Cardiac septum (tissue), 1 donor: ENCODE results near the gene SDS. TPM values are rescaled to one million over a fixed set of nuclear protein-coding genes. Genes with fewer than 3 reads are reported as not detected.

Experiments used
- DNase-seq: peaks from one replicate; pipeline ENCODE4 v3.0.0-alpha.2; 2020; ENCODE audit warnings: low spot score
- intact Hi-C: fragments of 100-400 bp; cut with DNase I; formaldehyde crosslinking; loops from one replicate; pipeline ENCODE4 v1.14.0; 2022
- total RNA-seq: library from RNA; stranded (reverse); fragmentation: NEBNext Ultra II Directional; extraction: Animal tissue kit (Norgen Biotek cat#: 25700); gene quantifications from one replicate; pipeline ENCODE4 v1.2.1, GENCODE V29; 2021
- donor health status: DM: no; HTN: no; CAD: no.

Gene SDS
- total RNA-seq, 1 donor from 2014 or later = 0.81 TPM

DNA sequence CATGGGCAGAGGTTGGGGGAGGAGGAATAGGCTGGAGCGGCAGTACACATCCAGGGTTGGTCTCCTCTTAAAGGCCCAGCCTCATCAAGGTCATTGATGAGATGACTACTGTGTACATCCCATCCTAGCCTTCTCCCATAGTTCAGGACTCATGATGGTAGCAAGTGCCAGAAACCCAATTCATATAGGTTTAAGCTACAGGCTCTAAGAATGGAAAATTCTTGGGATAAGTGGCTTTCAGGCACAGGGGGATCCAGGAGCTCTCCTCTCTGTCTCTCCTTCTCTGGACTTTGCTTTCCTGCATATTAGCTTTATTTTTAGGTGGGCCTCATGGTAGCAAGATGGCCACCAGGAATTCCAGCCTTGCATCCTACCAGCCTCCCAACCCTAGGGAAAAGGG lies 24.8 kb upstream of the SDS start:
- no peak for DNase-seq
- intact Hi-C loops = no loop called here

DNA sequence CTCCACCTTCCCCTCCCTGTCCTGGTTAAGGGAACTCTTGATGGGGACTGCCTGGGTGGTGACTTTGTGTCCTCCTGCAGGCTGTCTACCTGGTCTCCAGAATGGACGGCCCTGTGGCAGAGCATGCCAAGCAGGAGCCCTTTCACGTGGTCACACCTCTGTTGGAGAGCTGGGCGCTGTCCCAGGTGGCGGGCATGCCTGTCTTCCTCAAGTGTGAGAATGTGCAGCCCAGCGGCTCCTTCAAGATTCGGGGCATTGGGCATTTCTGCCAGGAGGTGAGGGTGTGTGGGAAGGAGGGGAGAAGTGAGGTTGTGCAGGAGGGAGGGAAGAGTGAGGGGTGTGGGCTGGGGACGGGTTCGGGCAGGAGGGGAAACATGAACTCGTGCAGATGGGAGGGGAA lies 24.2 kb upstream of the SDS start:
- no peak for DNase-seq
- intact Hi-C loops = no loop called here

DNA sequence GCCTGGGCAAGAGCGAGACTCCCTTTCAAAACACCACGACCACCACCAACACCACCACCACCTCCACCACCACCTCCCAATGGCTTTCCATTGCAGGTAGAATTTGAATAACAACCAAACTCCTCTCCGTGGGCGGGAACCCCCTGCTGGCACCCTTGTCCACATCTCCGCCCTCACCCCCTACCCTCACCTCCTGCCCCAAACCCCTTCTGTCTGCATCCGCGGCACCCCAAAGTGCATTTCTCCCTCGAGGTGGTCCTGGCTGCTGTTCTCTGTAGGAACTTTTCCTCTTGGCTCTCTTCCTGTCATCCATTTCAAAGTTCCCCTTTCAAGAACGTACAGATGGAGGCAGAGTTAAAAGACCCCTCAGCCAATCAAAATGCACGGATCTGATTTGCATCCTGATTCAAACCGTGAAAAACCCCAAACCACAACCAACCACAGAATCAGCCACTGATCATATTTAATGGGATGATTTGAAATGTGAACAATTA lies 22.3 kb upstream of the SDS start:
- intact Hi-C loops = loop anchor here (1.0 kb wide), 1 partner anchor 114 kb away; no protein-coding TSS in a partner anchor
- no peak for DNase-seq

DNA sequence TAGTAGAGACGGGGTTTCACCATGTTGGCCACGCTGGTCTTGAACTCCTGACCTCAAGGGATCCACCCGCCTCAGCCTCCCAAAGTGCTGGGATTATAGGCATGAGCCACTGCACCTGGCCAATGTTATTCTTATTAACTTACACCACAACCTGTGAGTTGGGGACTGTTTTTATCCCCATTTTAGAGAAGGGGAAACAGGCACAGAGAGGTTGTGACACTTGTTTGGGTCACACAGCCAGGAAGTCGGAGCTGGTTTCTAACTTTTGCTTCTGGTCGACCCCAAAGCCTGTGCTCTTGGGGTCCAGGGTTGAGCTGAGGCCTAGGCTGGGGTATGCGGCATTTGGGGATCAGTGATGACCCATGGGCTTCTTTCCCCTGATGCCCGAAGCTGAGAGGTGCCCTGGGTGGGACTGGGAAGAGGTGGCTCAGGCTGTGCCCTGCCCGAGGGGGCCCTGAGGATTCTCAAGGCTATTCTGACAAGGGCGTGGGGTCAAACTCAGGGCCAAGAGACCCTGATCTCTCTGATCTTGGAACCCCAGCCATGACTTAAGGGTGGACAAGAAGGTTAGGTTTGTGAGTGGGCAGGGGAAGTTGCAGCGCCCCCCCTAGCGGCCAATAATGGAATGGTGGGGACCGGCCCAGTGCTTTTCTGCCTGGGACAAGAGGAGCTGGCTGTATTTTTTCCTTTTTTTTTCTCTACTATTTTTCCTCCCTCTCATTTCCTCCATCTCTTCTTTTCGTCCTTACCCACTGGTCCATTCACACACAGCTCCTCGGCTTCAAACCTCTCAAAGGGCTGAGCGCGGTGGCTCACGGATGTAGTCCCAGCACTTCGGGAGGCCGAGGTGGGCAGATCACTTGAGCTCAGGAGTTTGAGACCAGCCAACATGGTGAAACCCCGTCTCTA lies 21.5 kb upstream of the SDS start:
- intact Hi-C loops = loop anchor here (1.0 to 5.0 kb wide), 2 partner anchors 113 to 228 kb away; no protein-coding TSS in a partner anchor
- DNase-seq = no peak

DNA sequence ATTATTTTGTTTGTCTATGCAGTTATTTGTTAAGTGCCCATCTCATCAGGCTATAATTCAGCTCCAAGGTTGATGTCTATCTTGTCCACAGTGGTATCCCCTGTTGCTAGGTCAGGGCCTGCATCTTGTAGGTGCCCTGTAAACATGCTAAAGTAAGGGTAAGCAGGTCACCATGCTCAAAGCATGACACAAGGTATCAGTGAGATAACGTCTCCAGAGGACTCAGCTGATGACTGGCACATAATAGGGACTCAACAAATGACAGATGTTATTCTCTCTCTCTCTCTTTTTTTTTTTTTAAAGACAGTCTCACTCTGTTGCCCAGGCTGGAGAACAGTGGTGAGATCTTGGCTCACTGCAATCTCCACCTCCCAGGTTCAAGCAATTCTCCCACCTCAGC lies 20.8 kb upstream of the SDS start:
- intact Hi-C loops = loop anchor here (5.0 kb wide), 1 partner anchor 227 kb away; no protein-coding TSS in a partner anchor
- no peak for DNase-seq

DNA sequence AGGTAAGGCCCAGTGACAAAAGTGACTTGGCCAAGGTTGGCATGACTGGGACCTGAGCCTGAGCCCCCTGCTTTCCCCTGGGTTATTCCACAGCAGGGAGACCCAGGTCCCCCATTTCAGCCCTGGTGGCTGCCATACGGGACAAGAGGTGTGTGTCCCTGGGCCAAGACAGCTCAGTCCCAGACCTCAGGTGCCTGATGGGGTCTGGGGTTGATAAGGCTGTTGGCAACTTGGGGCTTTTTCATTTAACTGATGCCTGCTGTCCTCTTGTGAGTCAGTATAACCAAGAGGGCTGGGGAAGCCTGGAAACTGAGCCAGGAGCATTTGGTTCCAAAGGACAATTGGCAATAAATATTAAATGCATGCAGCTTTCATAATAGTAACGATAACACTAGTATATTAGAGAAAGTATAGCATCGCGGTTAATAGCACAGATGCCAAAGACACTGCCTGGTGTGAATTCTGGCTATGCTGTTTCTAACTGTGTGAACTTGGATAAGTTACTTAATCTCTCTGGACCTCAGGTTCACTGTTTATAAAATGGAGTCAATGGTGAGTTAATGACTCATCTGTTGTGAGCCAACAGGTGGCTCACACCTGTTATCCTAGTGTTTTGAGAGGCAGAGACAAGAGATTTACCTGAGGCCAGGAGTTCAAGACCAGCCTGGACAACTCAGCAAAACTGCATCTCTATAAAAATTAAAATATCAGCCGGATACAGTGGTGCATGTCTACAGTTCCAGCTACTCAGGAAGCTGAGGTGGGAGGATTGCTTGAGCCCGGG lies 19.4 kb upstream of the SDS start:
- intact Hi-C loops = loop anchor here (5.0 kb wide), 1 partner anchor 226 kb away; no protein-coding TSS in a partner anchor
- DNase-seq = no peak

DNA sequence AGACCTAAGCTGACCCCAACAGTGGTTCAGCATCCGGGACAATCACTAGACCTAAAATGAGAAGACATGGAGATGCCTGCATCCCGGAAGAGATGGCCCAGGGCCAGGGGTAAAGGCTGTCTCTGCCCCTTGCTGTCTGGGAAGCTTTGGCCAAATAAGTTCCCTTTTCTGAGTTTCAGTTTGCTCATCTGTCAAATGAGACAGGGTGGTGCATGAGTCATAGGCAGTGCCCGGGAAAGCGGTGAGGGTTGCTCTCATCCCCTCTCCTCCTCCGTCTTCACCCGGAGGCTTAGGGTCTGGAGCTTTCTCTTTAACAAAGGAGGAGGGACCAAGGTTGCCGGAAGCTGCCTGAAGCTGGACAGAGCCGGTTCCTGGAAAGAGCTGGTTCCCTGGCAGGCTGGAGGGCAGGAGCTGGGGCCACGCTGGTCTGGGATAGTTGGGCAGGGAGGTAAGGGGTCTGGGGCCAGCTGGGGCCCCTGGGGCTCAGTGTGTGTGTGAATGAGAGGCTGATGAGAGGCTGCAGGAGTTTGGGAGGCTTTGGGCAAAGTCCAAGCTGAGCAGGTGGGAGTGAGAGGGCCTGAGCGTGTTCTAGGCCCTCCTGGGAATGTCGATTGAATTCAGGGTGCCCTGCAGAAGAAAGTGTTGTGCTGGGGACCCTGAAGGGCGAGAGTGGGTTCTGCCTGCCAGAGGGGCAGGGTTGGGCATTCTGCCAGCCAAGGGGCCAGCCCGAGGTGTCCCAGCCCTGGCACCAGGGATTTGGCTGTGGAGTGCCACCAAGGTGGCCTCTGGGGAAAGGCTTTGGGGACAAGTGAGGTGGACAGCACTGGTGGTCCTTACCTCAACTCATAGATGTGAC lies 18.6 kb upstream of the SDS start, which contains the start of gene SDSL:
SDSL (plus strand) TSS at position 351 of the 856 bp plus-strand sequence. CDS start 5,603 bp downstream, outside the sequence.
- intact Hi-C loops = loop anchor here (5.0 kb wide), 1 partner anchor 225 kb away; no protein-coding TSS in a partner anchor
- DNase-seq = peak; percentile 86

DNA sequence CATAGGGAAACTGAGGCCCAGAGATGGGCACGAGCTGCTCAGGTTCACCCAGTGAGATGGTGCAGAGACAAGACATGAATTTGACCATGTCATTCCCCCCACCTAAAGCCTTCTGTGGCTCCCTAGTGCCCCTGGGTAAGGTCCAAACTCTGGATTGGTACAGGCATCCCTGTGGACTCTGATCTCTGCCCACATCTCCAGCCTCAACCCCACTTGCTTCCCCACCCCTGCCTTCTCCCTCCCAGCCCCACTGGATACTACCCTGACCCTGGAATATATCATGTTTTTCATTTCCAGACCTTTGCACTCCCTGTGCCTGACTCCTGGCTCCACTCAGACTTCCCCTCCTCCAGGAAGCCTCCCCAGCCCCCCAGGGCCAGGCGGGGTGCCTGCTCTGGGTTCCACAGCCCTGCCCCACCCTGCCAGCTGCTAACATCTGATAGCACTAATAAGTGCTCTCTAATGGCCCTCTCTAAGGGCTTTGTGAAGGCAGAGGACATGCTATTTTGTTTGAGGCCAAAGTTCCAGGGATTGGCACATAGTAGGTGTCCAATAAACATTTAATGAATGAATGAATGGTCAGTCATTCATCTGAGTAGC lies 17.4 kb upstream of the SDS start:
- no peak for DNase-seq
- intact Hi-C loops = loop anchor here (5.0 kb wide), 1 partner anchor 224 kb away; no protein-coding TSS in a partner anchor

DNA sequence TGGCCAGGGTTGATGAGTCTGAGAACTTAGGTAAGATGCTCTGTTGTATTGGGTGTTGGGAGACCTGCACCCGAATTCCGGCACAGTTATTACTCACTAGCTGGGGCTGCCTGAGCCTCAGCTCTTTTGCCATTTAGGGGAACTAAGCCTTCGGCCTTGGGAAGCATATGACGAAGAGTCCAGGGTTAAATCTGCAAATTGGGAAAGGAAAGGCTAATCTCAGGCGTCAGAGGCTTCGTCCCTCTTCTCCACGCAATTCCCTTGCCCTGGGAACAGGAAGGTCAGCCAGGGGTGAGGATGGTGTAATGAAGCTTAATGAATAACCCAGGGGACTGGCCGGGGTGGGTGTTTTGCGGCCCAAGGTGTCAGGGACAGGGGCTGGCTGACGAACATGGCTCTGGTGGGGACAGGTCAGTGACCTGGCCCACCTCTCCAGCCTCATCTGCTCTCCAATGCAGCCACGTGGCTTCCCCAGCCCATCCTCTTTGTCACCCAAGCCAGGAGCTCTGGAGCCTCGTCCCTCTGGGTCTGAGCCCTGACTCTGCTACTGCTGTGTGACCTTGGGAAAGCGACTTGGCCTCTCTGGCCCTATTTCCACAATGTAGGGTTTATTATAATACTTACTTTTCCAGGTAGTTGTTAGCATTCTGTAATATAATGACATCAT lies 14.7 kb upstream of the SDS start:
- intact Hi-C loops = no loop called here
- no peak for DNase-seq

DNA sequence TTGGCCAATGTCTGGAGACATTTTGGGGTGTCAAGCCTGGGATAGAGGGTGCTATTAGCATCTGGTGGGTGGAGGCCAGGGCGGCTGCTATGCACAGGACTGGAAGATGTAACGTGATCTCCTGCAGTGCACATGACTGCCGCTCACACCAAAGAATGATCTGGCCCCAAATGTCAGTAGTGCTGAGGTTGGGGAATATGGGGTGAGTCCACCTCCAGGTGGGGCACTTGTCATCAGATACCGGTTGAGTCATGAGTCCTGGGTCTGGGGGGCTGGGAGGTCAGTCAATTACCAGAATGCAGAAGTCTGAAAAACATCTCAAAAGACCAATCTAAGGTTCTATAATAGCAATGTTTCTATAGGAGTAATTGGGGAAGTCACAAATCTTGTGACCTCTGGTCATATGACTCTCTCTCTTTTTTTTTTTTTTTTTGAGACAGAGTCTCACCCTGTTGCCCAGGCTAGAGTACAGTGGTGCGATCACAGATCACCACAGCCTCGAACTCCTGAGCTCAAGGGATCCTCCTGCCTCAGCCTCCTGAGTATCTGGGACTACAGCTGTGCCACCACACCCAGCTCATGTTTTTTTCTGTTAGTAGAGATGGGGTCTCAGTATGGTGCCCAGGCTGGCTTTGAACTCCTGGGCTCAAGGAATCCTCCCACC lies 12.5 kb upstream of the SDS start:
- intact Hi-C loops = no loop called here

DNA sequence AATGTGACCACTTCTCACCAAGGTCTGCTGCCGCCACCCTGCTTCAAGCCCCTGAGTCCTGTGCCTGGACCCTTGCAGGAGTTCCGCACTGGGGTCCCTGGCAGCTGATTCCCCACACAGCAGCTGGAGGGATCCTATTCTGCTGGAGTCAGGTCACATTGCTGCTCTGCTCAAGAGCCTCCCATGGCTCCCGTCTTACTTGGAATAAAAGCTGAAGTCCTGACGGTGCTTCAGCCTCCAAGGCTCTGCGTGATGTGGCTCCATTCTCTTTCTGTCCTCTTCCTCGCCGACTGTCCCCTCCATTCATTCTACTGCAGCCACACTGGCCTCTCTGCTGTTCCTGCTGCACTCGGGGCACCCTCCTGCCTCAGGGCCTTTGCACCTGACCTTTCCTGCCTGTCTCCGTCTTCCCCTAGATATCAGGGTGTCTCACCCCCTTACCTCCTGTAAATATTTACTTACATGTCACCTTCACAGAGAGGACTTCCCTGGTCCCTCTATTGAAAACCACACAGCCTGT lies 10.9 kb upstream of the SDS start:
- intact Hi-C loops = no loop called here
- DNase-seq = no peak

More for the DNA sequence above, 12.5 kb upstream of the SDS start:
- DNase-seq = no peak

DNA sequence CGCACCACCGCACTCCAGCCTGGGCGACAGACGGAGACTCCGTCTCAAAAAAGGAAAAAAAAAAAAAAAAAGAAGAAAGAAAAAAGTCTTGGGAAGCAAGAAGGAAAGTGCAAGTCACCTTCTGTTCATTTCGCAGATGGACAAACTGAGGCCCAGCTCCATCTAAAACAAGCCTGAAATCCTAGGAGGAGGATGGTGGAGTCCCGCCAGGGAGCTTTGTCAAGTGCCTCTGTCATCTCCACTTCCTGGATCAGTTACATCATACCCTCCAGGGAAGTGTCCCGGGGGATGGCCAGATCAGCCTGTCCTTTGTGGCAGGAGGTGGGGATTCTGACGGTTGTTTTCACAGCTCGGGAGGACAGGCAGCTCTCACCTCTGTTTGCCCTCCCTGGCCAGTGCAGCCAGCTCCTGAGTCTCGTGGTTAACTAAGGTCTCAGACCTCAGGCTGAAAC lies 9.8 kb upstream of the SDS start:
- intact Hi-C loops = no loop called here
- DNase-seq = no peak

DNA sequence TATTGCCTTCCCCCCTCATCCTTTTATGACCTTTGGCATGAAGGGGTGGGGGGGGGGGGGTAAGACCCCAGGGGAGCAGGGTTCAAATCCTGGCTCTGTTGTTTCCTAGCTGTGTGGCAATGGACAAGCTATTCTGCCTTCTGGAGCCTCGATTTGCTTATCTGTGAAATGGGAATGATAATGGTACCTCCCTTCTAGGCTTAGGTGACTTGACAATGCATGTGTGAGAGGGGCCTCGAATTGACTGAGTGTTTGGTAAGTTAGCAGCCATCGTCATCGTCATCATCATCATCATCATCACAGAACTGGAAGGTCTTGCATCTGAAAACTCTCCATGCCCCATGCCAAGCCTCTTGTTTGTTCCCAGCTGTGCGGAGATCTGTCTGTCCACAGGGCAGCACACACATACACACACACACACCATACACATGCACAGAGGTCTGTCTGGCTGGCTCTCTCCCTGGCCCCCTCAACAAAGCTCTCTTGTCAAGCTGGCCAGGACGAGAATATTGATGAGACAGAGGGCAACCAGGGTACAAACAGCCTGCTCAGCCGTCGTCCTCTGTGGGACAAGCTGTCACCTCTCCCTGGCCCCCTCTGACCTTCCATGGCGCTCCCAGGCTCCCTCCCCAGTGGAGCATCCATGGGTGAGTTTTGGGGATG lies 5.9 kb upstream of the SDS start:
- intact Hi-C loops = no loop called here
- no peak for DNase-seq

DNA sequence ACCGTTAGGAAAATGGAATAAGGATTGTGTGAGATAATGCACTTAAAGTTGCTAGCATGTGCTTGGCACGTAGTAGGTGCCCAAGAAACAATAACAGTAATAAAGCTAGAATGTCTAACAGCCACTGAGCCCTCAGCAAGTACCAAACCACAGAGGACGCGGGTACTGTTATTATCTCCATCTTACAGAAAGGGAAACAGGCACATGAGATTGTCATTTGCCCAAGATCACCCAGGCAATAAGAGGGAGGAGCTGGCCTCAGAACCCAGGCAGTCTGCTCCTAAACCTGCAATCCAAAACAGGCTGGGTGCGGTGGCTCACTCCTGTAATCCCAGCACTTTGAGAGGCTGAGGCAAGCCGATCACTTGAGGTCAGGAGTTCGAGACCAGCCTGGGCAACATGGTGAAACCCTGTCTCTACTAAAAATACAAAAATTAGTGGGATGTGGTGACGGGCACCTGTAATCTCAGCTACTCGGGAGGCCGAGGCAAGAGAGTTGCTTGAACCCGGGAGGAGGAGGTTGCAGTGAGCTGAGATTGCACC lies 5.1 kb upstream of the SDS start:
- intact Hi-C loops = no loop called here
- no peak for DNase-seq

DNA sequence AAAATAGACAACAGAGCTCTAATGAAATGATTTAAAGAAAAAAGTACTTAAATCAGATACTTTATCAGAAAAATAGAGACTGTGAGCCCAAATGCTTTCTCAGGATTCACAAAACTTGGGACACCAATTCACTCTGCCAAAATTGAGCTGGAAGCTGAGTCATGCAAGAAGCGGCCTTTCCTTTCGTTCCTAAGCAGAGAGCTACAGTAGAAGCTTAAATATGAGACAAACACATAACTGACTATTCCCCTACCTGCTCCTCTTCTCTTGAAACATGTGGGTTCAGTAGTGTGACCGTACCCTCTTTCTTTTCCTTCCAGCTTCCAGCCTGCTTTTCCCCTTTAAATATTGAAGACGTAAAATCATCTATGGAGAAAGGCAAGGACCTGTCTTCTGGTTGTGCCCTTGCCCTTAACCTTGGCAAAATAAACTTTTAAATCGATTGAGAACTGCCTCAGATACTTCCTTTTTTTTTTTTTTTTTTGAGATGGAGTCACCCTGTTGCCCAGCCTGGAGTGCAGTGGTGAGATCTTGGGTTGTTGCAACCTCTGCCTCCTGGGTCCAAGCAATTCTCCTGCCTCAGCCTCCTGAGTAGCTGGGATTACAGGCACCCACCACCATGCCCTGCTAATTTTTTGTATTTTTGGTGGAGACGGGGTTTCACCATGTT lies 4.4 kb upstream of the SDS start:
- intact Hi-C loops = no loop called here

DNA sequence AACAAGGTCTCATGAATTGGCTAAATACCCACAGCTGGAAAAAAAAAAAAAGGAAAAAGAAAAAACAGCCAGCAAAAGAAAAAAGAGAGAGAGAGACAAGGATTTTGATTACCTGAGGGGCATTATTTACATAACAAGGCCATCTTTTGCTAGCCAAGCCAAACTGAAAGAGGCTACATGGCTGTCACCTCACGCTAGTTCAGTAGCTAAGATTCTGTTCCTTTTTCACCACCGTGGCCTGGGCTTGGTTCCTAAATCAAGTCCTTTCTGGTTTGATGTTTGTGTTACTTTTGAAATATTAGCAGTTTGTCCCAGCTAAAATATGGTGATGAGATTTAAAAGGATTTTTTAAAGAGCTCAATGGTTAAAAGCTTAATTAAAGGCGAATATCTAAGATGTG lies 2.0 kb upstream of the SDS start:
- no peak for DNase-seq
- intact Hi-C loops = no loop called here

More for the DNA sequence above, 4.4 kb upstream of the SDS start:
- DNase-seq = no peak
